H1 (cell line): Measurements from ENCODE around the gene PPP1R14C. TPM values are rescaled to one million over a fixed set of nuclear protein-coding genes. Genes with fewer than 3 reads are reported as not detected.

ENCODE experiments used
- CHD7 ChIP-seq: fragments of 300-600 bp; sonication (generic); IDR thresholded peaks from 2 replicates; pipeline ENCODE4 v1.7.1; 2012; ENCODE audit warnings: low read length, moderate library complexity, mild to moderate bottlenecking, inconsistent platforms; ENCODE audit not compliant: insufficient replicate concordance
- POLR2AphosphoS5 ChIP-seq: IDR thresholded peaks from 2 replicates; pipeline ENCODE4 v1.6.1; 2011; ENCODE audit warnings: low read depth, low read length
- polyA plus RNA-seq, 7 experiments: library from polyadenylated mRNA; depleted of rRNA in 3 of 7; stranded (reverse) in 5 of 7; unstranded in 2 of 7; fragments of >200 nt in 5 of 7; fragments of 200-250 nt in 2 of 7; gene quantifications; 1 replicate in 5 of 7; 2 replicates in 1 of 7; 4 replicates in 1 of 7; pipeline versions ENCODE4 v1.2.1 to v1.2.3, GENCODE V29; 2011 to 2013; ENCODE audit warnings: missing spikeins in 2 of 7, mixed read lengths in 2 of 7
- total RNA-seq: library from RNA; stranded (reverse); fragmentation: NEBNext Ultra II Directional; extraction: Animal tissue kit (Norgen Biotek cat#: 25700); gene quantifications from 2 replicates; pipeline ENCODE4 v1.2.1, GENCODE V29; 2021

The PPP1R14C gene
- total and polyA plus RNA-seq, 2 of the 8 experiments (the other 6 are each of a cell fraction or from before 2014, with no cell fraction given), result 0.30 to 0.61 TPM

GRCh38 chr6:150236544-150236943 is 93.7 kb downstream of the PPP1R14C start (continued):
- TF ChIP-seq CHD7 (no peak), POLR2AphosphoS5 (no peak)
